Measurements from ENCODE around the gene AAMP. TPM values are rescaled to one million over a fixed set of nuclear protein-coding genes. Genes with fewer than 3 reads are reported as not detected.
A peak's percentile ranks its signal among the peaks of the same experiment; 100 is the strongest.

AAMP gene
- total RNA-seq, 2 experiments from 2014 or later, result 68.7 to 97.0 TPM

DNA sequence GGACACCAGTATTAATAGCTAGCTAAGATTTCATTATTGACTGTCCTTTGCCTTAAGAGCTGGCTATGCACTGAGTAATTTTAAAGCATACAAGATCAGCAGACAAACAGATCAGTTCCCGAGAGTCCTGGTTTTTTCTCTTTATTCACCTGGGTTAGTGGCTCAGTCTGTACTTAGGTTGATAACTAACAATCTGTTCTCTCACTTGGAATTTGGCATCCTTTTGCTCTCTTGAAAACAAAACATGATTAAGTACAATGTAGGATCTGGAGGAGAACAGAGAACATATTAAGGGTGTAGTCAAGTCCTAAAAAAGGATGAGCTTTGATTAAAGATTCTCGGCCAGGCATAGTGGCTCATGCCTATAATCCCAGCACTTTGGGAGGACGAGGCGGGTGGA lies 36.4 kb downstream of the AAMP start:
- Histone ChIP-seq H3K79me2 (ENCODE audit: insufficient read depth, low read depth, low read length) (peaks cover 26% of the 10 kb centered on the region; the same call in 1 of the 2 replicates), H3K9me3 (ENCODE audit: low read length) (no peaks in the 10 kb centered on the region), H3K9me2 (ENCODE audit: insufficient read depth, low read length) (no peaks in the 10 kb centered on the region), H3K27ac (ENCODE audit: low read depth, low read length, poor library complexity, severe bottlenecking) (no peak overlapping the region), H3K4me2 (ENCODE audit: low read length) (no peak overlapping the region), H3K36me3 (ENCODE audit: insufficient read depth, low read length) (peaks cover 99% of the 10 kb centered on the region), H4K20me1 (ENCODE audit: insufficient read depth, low read length) (peaks cover 2% of the 10 kb centered on the region; the same call in 1 of the 2 replicates), H3K4me1 (ENCODE audit: insufficient read depth, low read length, poor library complexity, severe bottlenecking) (peaks cover 26% of the 10 kb centered on the region), H3K4me3 (ENCODE audit: low read depth, low read length, poor library complexity, severe bottlenecking) (no peak overlapping the region), H2AFZ (ENCODE audit: low read length) (no peak overlapping the region)
- intact Hi-C loops (cut with micrococcal nuclease; ENCODE audit: unreplicated experiment), result no loop called here
- no TSS peak for BruUV-seq (replicated peaks)
- DNase-seq (ENCODE audit: low spot score), result no peak
- TF ChIP-seq EZH2phosphoT487 (IDR thresholded peaks at IDR 0.05; ENCODE audit: borderline replicate concordance, low read depth, low read length) (no peak), CTCF (conservative IDR thresholded peaks at IDR 0.05; ENCODE audit: low read length) (no peak)
- CTCF ChIA-PET (ENCODE audit: unreplicated experiment), result no interaction called here
- POLR2A ChIA-PET, result interaction anchor here (1.0 kb wide), 1 partner anchor 12 kb away, joined by 3 read pairs; no protein-coding TSS in a partner anchor

GRCh38 chr2:218230882-218231281 lies 39.1 kb downstream of the AAMP start:
- intact Hi-C loops (cut with micrococcal nuclease; ENCODE audit: unreplicated experiment), result no loop called here
- no TSS peak for BruUV-seq (replicated peaks)
- peaks cover 98% of the 10 kb centered on the region for H3K36me3 ChIP-seq (ENCODE audit: insufficient read depth, low read length)
- no peak overlapping the region for H3K4me3 ChIP-seq (ENCODE audit: low read depth, low read length, poor library complexity, severe bottlenecking)
- H2AFZ ChIP-seq (ENCODE audit: low read length), result no peak overlapping the region
- H3K79me2 ChIP-seq (ENCODE audit: insufficient read depth, low read depth, low read length), result peaks cover 42% of the 10 kb centered on the region; the same call in 1 of the 2 replicates
- CTCF ChIA-PET (ENCODE audit: unreplicated experiment), result interaction anchor here (0.9 kb wide), 1 partner anchor 24 kb away, joined by 4 read pairs; no protein-coding TSS in a partner anchor
- no peaks in the 10 kb centered on the region for H3K9me2 ChIP-seq (ENCODE audit: insufficient read depth, low read length)
- H3K4me1 ChIP-seq (ENCODE audit: insufficient read depth, low read length, poor library complexity, severe bottlenecking), result peaks cover 36% of the 10 kb centered on the region
- POLR2A ChIA-PET, result interaction anchor here (0.7 to 7.5 kb wide), 2 partner anchors 13 to 974 kb away, joined by 8 to 143 read pairs; partner anchors contain the start of gene ARPC2
- H3K27ac ChIP-seq (ENCODE audit: low read depth, low read length, poor library complexity, severe bottlenecking), result no peak overlapping the region
- H4K20me1 ChIP-seq (ENCODE audit: insufficient read depth, low read length), result peaks cover 5% of the 10 kb centered on the region; the same call in 1 of the 2 replicates
- DNase-seq (ENCODE audit: low spot score), result no peak
- no peaks in the 10 kb centered on the region for H3K9me3 ChIP-seq (ENCODE audit: low read length)
- no peak overlapping the region for H3K4me2 ChIP-seq (ENCODE audit: low read length)
- TF ChIP-seq EZH2phosphoT487 (IDR thresholded peaks at IDR 0.05; ENCODE audit: borderline replicate concordance, low read depth, low read length) (no peak), CTCF (conservative IDR thresholded peaks at IDR 0.05; ENCODE audit: low read length) (peak; percentile 58)

DNA sequence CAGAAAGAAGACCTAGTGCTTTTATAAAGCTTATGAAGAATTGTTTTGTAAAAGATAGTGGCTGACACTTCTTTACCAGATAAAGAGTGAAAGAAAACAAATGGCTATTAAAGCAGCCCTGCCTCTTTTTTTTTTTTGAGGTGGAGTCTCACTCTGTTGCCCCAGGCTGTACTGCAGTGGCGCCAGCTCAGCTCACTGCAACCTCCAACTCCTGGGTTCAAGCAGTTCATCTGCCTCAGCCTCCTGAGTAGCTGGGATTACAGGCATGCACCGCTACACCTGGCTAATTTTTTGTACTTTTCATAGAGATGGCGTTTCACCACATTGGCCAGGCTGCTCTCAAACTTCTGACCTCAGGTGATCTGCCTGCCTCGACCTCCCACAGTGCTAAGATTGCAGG lies 40.1 kb downstream of the AAMP start:
- Histone ChIP-seq H3K4me1 (ENCODE audit: insufficient read depth, low read length, poor library complexity, severe bottlenecking) (peaks cover 45% of the 10 kb centered on the region), H3K9me2 (ENCODE audit: insufficient read depth, low read length) (no peaks in the 10 kb centered on the region), H3K36me3 (ENCODE audit: insufficient read depth, low read length) (peaks cover 98% of the 10 kb centered on the region), H3K4me2 (ENCODE audit: low read length) (peak overlapping the region; percentile 61), H3K9me3 (ENCODE audit: low read length) (no peaks in the 10 kb centered on the region), H2AFZ (ENCODE audit: low read length) (no peak overlapping the region), H3K4me3 (ENCODE audit: low read depth, low read length, poor library complexity, severe bottlenecking) (no peak overlapping the region), H4K20me1 (ENCODE audit: insufficient read depth, low read length) (peaks cover 14% of the 10 kb centered on the region), H3K79me2 (ENCODE audit: insufficient read depth, low read depth, low read length) (peaks cover 53% of the 10 kb centered on the region), H3K27ac (ENCODE audit: low read depth, low read length, poor library complexity, severe bottlenecking) (peak overlapping the region; percentile 83)
- BruUV-seq (replicated peaks), result no TSS peak
- CTCF ChIA-PET (ENCODE audit: unreplicated experiment), result interaction anchor here (0.9 to 1.2 kb wide), 3 partner anchors 8 to 28 kb away, joined by 3 to 5 read pairs (median 4); no protein-coding TSS in a partner anchor
- TF ChIP-seq EZH2phosphoT487 (IDR thresholded peaks at IDR 0.05; ENCODE audit: borderline replicate concordance, low read depth, low read length) (no peak), CTCF (conservative IDR thresholded peaks at IDR 0.05; ENCODE audit: low read length) (no peak)
- POLR2A ChIA-PET, result interaction anchor here (0.5 to 7.5 kb wide), 9 partner anchors 11 to 963 kb away, joined by 3 to 143 read pairs (median 3); partner anchors contain the start of genes AAMP, ARPC2 and PNKD
- DNase-seq (ENCODE audit: low spot score), result no peak
- intact Hi-C loops (cut with micrococcal nuclease; ENCODE audit: unreplicated experiment), result loop anchor here (1.0 kb wide), 1 partner anchor 10 kb away; no protein-coding TSS in a partner anchor
